Body of pancreas (tissue), 4 donors: ENCODE results near the gene WBP1L.

ENCODE experiments used
- POLR2A ChIP-seq, 3 donors: fragments of 450-650 bp; IDR thresholded peaks; one replicate each; pipeline ENCODE4 v1.6.1; 2016; ENCODE audit warnings: antibody characterized with exemption in 3 of 3, mild to moderate bottlenecking in 2 of 3
- TF ChIP-seq, protein P1 (sequence below), 7 experiments: fragments of 450-650 bp in 4 of 7; fragments of 200-600 bp in 3 of 7; sonication (generic) in 3 of 7; IDR thresholded peaks; one replicate each; pipeline ENCODE4 v1.5.1; 2016 to 2019; ENCODE audit warnings: antibody characterized with exemption in 7 of 7

DNA sequence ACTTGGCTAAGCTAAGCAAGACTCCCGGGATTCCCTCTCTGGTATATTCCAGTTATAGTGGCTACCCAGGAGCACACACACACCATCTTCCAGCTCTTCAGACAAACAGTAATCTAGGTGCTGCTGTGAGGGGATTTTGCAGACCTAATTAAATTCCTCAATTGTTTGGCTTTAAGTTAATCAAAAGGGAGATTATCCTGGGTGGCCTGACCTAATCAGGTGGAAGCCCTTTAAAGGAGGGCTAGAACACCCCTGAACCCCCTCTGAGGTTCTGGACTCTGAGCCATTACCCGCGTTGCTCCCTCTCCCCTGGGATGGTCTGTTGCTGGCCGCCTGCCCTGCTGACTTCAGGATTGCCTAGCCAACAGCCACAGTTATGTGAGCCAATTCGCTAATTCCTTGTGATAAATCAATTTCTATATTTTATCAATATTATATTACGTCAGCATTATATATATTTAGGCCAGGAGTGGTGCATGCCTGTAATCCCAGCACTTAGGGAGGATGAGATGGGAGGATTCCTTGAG, 22.9 kb upstream of the WBP1L start:
- TF ChIP-seq, protein P1, sequence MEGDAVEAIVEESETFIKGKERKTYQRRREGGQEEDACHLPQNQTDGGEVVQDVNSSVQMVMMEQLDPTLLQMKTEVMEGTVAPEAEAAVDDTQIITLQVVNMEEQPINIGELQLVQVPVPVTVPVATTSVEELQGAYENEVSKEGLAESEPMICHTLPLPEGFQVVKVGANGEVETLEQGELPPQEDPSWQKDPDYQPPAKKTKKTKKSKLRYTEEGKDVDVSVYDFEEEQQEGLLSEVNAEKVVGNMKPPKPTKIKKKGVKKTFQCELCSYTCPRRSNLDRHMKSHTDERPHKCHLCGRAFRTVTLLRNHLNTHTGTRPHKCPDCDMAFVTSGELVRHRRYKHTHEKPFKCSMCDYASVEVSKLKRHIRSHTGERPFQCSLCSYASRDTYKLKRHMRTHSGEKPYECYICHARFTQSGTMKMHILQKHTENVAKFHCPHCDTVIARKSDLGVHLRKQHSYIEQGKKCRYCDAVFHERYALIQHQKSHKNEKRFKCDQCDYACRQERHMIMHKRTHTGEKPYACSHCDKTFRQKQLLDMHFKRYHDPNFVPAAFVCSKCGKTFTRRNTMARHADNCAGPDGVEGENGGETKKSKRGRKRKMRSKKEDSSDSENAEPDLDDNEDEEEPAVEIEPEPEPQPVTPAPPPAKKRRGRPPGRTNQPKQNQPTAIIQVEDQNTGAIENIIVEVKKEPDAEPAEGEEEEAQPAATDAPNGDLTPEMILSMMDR (IDR thresholded peaks at IDR 0.05) = no peak
- TF ChIP-seq POLR2A (IDR thresholded peaks at IDR 0.05) = no peak
